ENCODE results near the gene EIF2B4.

- no peak for TF ChIP-seq CTCF (IDR thresholded peaks at IDR 0.05; ENCODE audit: insufficient read depth, low read depth, low read length)
- TF ChIP-seq EZH2 (IDR thresholded peaks at IDR 0.05; ENCODE audit: insufficient read depth, low read length), result no peak
Observed at GRCh38 chr2:27376866-27377617, 6.9 kb upstream of the EIF2B4 start.
